NK-92 treated with Interleukin-12 subunit alpha and Interleukin-12 subunit beta, amount 100 ng/mL, for 24 hours (cell line): ENCODE measurements around the gene SHISAL1.
A peak's percentile ranks its signal among the peaks of the same experiment; 100 is the strongest.
"Not testable (repeated sequence)": the region's sequence is repeated elsewhere in the genome, so short reads cannot be mapped to it uniquely, and the experiment has no call there.

Experiments used
- DNase-seq: peaks from one replicate; lab custom pipeline; 2025; lab: John Stamatoyannopoulos, UW

SHISAL1 gene

GRCh38 chr22:44328326-44328725, 15.6 kb upstream of the SHISAL1 start:
- DNase-seq, result no peak

GRCh38 chr22:44326491-44326885, 13.7 kb upstream of the SHISAL1 start:
- no peak for DNase-seq

DNA sequence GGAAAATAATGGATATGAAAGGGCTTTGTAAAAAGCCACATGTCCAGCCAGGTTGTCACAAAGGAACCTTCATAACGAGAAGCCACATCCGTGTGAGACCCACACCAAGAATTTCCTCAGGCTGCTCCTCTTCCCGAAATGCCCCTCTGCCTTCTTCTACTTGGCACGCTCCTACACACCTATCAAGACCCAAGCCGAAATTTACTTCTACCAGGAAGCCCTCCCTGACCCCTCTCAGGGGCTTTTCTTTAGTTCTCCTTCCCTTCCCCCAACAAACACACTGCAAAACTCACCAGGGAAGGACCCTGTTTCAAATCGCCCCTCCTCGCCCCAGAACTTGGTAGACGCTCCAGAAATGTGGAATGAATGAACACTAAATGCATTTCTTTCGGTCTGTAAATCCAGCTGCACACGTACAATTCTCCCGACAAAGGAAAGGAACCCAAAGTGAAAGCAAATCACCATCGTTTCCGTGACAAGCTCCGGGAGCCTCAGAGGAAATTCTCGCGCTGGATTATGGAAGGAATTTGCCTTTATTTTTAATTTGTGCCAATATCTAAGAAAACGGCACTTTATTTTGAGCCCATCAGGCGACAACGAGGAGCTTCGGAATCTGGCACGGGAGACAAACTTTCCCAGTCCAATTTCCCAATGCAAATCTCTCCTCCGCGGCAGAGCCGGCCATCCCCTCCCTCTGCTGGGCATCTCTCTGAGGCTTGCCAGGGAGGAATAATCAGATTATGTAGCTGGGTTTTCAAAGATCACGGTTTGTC, 13.2 kb upstream of the SHISAL1 start:
- DNase-seq, result no peak

- DNase-seq, result not testable (repeated sequence)
Observed at GRCh38 chr22:44323140-44323790, 10.5 kb upstream of the SHISAL1 start.

DNA sequence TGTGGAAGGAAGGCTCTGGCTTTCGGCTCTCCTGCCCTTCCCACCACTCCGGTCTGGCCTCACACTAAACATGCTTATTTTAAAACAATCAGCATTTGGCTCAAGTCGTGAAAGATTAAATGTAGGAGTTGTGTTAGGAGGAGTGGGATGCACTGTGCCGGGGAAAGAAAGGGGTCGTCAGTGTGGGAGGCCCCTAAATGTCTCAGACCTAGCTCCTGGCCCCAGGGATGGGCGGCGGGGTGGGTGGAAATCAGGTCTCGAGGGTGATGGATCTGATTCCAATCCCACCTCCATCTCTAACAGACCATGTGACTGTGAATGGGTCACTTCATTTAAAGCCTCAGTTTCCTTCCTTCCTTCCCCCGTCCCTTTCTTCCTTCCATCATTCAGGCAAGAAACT, 6.9 kb upstream of the SHISAL1 start:
- DNase-seq, result no peak

DNA sequence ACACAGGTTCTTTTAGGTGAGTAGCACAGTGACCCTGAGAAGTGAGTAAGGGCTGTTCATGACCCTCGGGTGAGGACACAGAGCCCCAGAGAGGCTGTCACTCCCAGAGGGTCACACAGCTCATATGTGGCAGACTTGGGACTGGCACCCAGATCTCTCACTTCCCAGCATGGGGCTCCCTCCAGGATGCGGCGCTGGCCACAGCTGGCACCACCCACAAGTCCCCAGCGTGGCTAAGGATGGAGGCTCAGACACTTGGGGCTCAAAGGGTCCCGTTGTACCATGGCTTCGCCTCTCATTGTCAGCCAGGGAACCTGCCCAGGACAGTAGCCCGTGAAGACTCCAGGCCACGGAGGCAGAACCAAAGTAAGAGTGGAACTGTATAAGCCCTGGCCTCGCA, 6.0 kb upstream of the SHISAL1 start:
- no peak for DNase-seq

DNA sequence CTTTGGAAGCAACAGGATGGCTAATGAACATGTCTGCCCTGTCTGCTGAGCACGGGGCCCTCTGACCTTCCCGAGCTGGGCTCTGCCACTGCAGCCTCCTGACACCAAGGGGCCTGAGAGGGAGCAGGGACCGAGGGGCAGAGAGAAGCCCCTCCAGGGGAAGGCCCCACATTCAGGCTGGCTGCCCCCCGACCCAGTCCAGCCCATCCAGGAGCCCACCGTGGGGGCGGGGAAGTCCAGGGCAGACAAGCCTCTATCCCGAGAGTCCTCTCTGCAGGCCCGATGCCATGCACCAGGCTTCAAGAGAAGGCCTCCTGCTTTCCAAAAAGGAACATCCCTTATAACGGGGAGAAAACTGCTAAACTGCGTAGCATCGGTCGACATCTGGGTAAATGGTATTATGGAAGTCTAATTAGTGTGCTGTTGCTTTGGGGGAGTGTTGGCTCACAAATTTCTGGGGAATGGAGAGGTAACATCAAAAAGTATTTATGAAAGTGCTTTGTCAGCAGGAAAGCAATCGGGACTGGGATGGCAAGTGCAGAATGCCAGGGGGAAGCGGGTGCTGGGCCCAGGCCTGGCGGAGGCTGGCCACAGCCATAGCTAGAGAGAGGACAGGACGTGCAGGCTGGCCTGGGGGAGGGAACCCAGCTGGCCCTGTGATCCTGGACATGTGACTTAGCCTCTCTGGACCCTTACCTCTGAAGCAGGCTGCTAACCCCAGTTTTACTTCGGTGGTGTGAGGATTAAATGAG, 5.3 kb upstream of the SHISAL1 start:
- DNase-seq, result no peak

GRCh38 chr22:44317123-44317444, 4.3 kb upstream of the SHISAL1 start:
- no peak for DNase-seq

GRCh38 chr22:44316393-44317122, 3.8 kb upstream of the SHISAL1 start:
- no peak for DNase-seq

- peak; percentile 23 for DNase-seq
Observed at GRCh38 chr22:44314425-44315067, 1.8 kb upstream of the SHISAL1 start.

DNA sequence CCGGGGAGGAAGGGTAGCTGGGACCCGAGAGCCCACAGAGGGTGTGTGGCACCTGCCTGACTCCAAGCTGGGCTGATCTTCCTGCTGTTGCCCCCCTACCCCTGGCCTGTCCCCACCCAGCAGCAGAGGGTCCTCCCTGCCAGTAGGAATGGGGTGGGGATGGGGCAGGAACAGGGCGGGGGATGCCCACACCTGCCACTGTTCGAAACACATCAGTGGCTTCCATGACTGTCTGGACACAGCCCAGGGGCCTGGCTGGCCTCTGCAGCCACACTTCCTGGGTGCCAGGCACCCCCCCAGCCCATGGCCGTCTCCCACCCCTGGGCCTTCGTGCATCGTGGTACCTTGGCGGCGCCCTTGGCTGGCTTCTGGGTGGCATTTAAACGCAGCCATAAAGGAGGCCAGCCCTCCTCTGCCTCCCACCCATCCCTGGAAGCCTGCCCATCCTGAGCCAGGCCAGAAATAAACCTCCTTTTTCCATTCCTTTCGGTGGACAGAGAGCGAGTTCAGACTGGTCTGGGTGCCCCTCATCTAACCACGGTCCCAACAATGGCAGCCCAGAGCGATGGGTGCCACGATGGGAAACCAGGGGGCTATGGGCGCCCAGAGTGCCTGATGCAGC, 745 bp upstream of the SHISAL1 start:
- DNase-seq, result no peak

GRCh38 chr22:44311855-44312170, 938 bp downstream of the SHISAL1 start:
- DNase-seq, result no peak

GRCh38 chr22:44311104-44311854, 1.5 kb downstream of the SHISAL1 start:
- no peak for DNase-seq

DNA sequence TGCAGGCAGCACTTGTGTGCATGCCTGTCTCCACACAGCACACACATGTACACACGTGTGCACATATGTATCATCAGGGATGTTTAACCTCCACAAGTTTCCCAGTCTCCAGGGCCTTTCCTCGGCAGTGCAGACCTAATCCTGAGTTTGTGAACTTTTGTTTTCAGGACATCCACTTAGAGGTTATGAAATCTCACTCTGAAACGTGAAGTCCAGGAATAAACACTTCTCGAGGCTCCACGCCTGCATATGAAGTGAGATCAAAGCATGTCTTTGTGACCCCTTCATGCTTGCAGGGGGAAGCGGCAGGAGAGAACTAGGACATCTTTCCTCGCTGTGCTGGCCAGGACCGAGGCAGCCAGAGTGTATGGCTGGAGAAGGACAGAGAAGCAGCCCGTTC, 3.1 kb downstream of the SHISAL1 start:
- DNase-seq, result no peak

GRCh38 chr22:44309137-44309536, 3.6 kb downstream of the SHISAL1 start:
- DNase-seq, result peak; percentile 47

DNA sequence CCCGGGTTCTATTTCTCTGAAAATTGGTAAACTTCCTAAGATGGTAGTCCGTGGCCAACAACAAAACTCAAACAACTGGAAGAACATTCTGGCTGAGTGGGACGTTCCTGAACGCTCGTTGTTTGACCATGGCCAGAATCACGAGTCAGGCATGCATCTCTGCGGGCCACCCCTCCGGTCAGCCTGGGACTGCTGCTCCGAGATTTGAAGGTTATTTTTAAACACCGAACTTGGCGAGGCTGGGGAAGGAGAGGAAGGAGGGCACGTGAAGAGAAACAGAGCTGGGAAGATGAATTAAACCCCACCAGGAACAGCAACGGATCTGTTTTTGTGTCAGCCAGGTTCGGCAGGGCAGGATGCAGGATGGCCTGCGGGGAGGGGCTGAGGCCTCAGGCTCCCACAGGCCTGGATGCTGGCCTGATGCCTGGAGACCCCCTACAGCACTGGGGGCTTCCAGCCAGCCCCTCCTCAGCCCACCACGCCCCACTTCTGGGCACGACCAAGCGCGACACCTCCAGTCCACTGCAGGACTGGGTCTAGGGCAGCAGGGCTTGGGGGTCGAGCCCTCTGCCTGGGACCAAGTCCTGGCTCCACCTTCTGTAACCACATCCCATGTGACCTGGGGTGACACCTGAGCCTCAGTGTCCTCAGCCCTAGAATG, 5.1 kb downstream of the SHISAL1 start:
- DNase-seq, result no peak

DNA sequence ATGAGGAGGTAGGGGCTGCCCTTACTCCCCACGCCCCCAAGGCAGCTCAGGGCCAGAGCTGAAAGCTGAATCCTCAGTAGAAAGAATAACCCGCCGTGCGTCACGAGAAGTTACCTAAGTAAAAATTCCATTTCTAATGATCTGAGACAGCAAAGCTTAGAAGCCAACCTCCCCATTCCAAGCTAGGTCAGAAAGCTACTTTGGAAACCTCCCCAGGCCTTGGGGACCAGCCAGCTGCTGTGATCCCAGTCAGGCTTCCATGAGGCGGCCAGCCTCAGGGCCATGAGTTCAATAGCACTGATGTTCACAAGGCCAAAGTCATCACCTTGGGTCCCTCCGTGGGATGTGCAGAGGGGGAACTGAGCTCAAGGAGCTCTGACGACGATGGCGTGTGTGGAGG, 6.9 kb downstream of the SHISAL1 start:
- DNase-seq, result no peak

- no peak for DNase-seq
Observed at GRCh38 chr22:44305455-44305854, 7.3 kb downstream of the SHISAL1 start.

DNA sequence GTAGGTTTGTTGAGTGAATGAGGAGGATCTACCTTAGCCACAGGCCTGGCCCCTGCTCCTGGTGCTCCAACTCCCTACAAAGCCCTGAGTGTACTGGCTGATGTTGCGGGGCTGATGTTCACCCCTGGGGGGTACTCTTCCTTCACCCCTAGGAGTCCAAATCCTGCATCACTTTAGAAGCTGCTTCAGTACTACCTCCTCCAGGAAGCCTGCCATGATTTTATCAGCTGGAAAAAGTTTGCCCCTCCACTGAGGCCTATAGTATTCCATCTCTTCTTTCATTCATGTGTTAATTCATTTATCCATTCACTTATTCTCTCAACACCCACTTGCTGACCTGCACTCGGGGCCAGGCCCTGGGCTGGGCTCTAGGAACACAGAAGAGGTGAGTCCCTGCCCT, 7.8 kb downstream of the SHISAL1 start:
- DNase-seq, result no peak

- DNase-seq, result no peak
Observed at GRCh38 chr22:44304354-44304753, 8.4 kb downstream of the SHISAL1 start.
